ENCODE data around the gene PTPN3.

DNA sequence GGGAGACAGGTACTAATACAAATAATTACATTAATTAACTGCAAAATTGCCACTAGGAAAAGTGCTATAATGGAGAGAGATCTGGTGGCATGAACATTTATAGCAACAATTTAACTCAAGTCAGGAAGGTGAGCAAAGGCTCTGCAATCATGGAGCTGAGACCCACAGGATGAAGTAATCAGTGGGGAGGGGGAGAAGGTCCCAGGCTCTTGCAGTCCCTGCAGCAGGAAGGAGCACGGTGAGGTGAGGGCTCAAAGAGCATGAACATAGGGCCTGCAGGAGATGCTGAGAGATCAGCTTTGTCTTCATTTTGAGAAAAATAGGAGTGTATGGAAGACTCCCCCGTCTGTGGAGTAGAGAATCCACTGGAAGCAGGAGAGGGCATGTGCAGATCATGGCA, 6.5 kb downstream of the PTPN3 start:
- TF ChIP-seq, protein P1, sequence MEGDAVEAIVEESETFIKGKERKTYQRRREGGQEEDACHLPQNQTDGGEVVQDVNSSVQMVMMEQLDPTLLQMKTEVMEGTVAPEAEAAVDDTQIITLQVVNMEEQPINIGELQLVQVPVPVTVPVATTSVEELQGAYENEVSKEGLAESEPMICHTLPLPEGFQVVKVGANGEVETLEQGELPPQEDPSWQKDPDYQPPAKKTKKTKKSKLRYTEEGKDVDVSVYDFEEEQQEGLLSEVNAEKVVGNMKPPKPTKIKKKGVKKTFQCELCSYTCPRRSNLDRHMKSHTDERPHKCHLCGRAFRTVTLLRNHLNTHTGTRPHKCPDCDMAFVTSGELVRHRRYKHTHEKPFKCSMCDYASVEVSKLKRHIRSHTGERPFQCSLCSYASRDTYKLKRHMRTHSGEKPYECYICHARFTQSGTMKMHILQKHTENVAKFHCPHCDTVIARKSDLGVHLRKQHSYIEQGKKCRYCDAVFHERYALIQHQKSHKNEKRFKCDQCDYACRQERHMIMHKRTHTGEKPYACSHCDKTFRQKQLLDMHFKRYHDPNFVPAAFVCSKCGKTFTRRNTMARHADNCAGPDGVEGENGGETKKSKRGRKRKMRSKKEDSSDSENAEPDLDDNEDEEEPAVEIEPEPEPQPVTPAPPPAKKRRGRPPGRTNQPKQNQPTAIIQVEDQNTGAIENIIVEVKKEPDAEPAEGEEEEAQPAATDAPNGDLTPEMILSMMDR (IDR thresholded peaks at IDR 0.05): no peak
- TF ChIP-seq POLR2A (IDR thresholded peaks at IDR 0.05): no peak

All from esophagus squamous epithelium (tissue), 4 donors.